Measurements from ENCODE around the gene PHLPP1. TPM values are rescaled to one million over a fixed set of nuclear protein-coding genes. Genes with fewer than 3 reads are reported as not detected.

PHLPP1 gene
- total RNA-seq, 1 donor from 2014 or later: 47.3 TPM

DNA sequence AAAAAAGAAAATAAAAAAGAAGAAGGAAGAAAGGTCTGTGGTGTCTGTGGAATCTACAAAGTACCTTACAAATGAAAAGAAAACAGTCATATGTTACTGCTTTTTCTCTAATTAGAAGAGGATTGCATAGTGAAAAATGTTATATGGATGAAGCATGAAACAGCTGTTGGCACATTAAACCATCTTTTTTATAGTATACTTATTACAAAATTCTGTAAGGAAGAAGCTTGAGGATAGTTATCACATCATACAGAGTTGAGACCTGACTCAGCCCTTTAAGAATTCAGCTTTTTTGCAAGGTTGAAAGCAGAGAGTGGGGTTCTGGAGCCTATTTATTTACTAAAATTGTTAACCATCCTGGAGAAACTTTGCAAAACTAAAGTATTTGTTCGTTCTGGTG lies 222.7 kb downstream of the PHLPP1 start:
- Mint-ChIP-seq H3K4me3 (ENCODE audit: unreplicated experiment) (no peak overlapping the region), H3K36me3 (ENCODE audit: low read depth, unreplicated experiment) (peaks cover 2% of the 10 kb centered on the region), H3K27ac (ENCODE audit: unreplicated experiment) (no peak overlapping the region), H3K4me1 (ENCODE audit: unreplicated experiment) (peaks cover 8% of the 10 kb centered on the region), H3K9me3 (ENCODE audit: unreplicated experiment) (no peaks in the 10 kb centered on the region), H3K27me3 (ENCODE audit: unreplicated experiment) (no peaks in the 10 kb centered on the region)
- DNase-seq (ENCODE audit: low spot score): no peak
- TF ChIP-seq, protein P1, sequence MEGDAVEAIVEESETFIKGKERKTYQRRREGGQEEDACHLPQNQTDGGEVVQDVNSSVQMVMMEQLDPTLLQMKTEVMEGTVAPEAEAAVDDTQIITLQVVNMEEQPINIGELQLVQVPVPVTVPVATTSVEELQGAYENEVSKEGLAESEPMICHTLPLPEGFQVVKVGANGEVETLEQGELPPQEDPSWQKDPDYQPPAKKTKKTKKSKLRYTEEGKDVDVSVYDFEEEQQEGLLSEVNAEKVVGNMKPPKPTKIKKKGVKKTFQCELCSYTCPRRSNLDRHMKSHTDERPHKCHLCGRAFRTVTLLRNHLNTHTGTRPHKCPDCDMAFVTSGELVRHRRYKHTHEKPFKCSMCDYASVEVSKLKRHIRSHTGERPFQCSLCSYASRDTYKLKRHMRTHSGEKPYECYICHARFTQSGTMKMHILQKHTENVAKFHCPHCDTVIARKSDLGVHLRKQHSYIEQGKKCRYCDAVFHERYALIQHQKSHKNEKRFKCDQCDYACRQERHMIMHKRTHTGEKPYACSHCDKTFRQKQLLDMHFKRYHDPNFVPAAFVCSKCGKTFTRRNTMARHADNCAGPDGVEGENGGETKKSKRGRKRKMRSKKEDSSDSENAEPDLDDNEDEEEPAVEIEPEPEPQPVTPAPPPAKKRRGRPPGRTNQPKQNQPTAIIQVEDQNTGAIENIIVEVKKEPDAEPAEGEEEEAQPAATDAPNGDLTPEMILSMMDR (IDR thresholded peaks at IDR 0.05; ENCODE audit: unreplicated experiment): no peak

DNA sequence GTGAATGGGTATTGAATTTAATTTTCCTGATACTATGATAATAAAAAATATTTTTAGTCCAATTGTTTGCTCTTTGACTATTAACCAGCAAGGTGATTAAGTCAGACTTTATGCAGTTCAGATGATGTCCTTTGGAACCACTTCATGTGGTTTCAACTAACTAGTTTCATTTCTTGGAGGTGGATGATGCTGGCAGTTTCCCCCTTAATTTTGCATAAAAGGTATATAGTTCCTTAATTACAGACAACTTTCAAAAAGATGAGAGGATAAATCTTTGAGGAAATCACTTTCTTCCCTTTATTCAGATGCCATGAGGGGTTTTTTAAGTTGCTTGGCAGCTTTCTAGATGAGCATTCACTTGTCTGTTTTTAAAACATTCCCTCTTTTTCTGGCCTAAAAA lies 223.1 kb downstream of the PHLPP1 start:
- no peaks in the 10 kb centered on the region for H3K9me3 Mint-ChIP-seq (ENCODE audit: unreplicated experiment)
- DNase-seq (ENCODE audit: low spot score): no peak
- H3K36me3 Mint-ChIP-seq (ENCODE audit: low read depth, unreplicated experiment): peaks cover 7% of the 10 kb centered on the region
- no peaks in the 10 kb centered on the region for H3K27me3 Mint-ChIP-seq (ENCODE audit: unreplicated experiment)
- no peak overlapping the region for H3K27ac Mint-ChIP-seq (ENCODE audit: unreplicated experiment)
- H3K4me3 Mint-ChIP-seq (ENCODE audit: unreplicated experiment): no peak overlapping the region
- peaks cover 8% of the 10 kb centered on the region for H3K4me1 Mint-ChIP-seq (ENCODE audit: unreplicated experiment)
- TF ChIP-seq, protein P1 (IDR thresholded peaks at IDR 0.05; ENCODE audit: unreplicated experiment): no peak

DNA sequence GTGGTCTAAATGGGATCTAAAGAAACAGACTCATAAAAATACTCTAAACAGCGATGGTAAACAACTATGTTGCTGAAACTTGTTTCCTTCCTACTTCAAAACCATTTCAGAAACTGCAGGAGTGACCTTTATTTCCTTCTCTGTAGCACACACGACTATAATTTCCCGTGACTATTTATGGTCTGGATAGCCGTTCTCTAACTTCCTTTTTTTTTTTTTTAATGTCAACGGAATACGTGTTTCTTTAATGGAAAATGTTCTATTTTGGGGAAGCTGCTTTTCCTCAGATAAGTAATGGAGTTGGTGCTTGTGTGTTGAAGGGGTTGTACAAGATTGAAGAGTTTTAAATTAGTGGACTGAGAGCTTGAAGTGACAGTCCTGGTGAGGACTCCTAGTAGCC lies 224.1 kb downstream of the PHLPP1 start:
- DNase-seq (ENCODE audit: low spot score): no peak
- TF ChIP-seq, protein P1 (IDR thresholded peaks at IDR 0.05; ENCODE audit: unreplicated experiment): no peak
- Mint-ChIP-seq H3K36me3 (ENCODE audit: low read depth, unreplicated experiment) (peaks cover 8% of the 10 kb centered on the region), H3K27me3 (ENCODE audit: unreplicated experiment) (no peaks in the 10 kb centered on the region), H3K27ac (ENCODE audit: unreplicated experiment) (no peak overlapping the region), H3K4me3 (ENCODE audit: unreplicated experiment) (no peak overlapping the region), H3K9me3 (ENCODE audit: unreplicated experiment) (no peaks in the 10 kb centered on the region), H3K4me1 (ENCODE audit: unreplicated experiment) (peaks cover 8% of the 10 kb centered on the region)

DNA sequence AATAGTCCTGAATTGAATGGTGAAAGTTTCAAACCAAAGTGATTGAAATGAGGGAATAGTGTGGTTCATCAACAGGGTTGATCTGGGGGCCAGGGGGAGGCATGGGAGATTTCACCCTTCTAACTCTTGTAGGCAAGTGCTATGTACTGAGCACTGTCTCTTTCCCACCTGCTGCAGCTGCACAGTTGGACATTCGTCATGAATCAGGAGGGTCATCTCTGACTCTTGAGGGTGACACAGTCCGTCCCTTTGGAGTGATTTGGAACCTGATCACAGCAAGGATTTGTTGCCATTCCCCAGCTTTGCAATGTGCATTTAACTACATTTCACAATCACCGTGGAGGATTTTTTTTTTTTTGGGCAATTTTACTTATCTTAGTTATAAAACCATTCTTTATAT lies 224.6 kb downstream of the PHLPP1 start:
- Mint-ChIP-seq H3K9me3 (ENCODE audit: unreplicated experiment) (no peaks in the 10 kb centered on the region), H3K36me3 (ENCODE audit: low read depth, unreplicated experiment) (peaks cover 11% of the 10 kb centered on the region), H3K27me3 (ENCODE audit: unreplicated experiment) (no peaks in the 10 kb centered on the region), H3K4me3 (ENCODE audit: unreplicated experiment) (no peak overlapping the region), H3K4me1 (ENCODE audit: unreplicated experiment) (peaks cover 8% of the 10 kb centered on the region), H3K27ac (ENCODE audit: unreplicated experiment) (no peak overlapping the region)
- TF ChIP-seq, protein P1 (IDR thresholded peaks at IDR 0.05; ENCODE audit: unreplicated experiment): no peak
- no peak for DNase-seq (ENCODE audit: low spot score)

DNA sequence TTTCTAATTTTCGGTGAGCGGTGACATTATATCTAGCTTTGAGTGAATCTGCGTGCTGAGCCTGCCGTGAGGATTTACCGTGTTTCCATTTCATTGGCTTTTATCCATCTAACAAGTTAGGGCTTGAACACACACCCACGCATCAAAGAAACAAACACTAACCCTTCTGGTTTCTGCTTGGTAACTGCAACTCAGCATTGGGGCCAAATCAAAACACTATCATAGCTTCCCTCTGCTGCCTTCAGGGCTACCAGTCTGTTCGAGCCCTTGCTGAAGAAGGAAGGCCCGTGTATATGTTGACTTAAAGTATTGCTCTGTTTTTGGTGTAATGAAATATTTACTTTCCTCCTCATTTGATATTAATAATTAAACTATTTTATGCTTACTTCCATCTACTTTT lies 227.2 kb downstream of the PHLPP1 start:
- H3K9me3 Mint-ChIP-seq (ENCODE audit: unreplicated experiment): no peaks in the 10 kb centered on the region
- TF ChIP-seq, protein P1 (IDR thresholded peaks at IDR 0.05; ENCODE audit: unreplicated experiment): no peak
- peaks cover 22% of the 10 kb centered on the region for H3K36me3 Mint-ChIP-seq (ENCODE audit: low read depth, unreplicated experiment)
- no peak for DNase-seq (ENCODE audit: low spot score)
- H3K4me3 Mint-ChIP-seq (ENCODE audit: unreplicated experiment): no peak overlapping the region
- no peaks in the 10 kb centered on the region for H3K27me3 Mint-ChIP-seq (ENCODE audit: unreplicated experiment)
- H3K4me1 Mint-ChIP-seq (ENCODE audit: unreplicated experiment): peaks cover 8% of the 10 kb centered on the region
- H3K27ac Mint-ChIP-seq (ENCODE audit: unreplicated experiment): no peak overlapping the region

Measured in endothelial cell (in vitro differentiated cells).